Stimulated activated CD8-positive, alpha-beta memory T cell treated with anti-CD3 and anti-CD28 coated beads, Interleukin-15, amount 100 ng/mL, for 4 hours (primary cell): Measurements from ENCODE around the gene GLYATL2.

Experiments used
- DNase-seq, 2 donors: peaks; one replicate each; pipeline ENCODE4 v3.0.0-alpha.2; 2020; ENCODE audit warnings: low read depth in 2 of 2

The GLYATL2 gene, protein sequence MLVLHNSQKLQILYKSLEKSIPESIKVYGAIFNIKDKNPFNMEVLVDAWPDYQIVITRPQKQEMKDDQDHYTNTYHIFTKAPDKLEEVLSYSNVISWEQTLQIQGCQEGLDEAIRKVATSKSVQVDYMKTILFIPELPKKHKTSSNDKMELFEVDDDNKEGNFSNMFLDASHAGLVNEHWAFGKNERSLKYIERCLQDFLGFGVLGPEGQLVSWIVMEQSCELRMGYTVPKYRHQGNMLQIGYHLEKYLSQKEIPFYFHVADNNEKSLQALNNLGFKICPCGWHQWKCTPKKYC

DNA sequence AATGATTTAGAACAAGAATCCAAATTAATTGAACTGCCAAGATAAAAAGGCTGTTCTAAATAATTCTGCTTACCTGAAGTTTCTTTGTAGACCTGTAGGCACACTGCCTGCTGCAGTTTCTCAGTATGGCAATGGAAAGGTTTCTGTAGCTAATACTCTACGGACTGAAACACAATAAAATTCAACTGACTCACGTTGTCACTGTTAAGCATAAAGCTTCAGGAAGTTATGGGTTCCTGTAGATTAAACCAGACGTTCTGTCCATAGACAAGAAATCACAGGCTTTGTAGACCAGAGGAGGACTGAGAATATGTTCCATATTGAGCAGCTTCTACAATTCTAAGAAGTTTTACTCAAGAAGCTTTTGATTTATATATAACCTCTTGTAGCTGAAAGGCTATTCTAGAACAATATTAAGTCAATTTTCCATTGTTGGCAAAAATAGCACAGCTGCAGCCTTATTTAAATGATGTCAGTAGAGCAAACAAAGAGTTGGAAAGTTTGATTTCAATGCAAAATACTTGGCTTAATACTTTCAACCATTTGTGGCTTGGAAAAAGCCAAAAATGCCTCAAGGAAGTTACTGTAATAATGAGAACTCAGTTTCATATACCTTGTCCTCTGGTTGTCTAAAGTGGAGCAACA is at the start of gene GLYATL2:
Gene GLYATL2 (minus strand): TSS at position 344 of the 645 bp plus-strand sequence. CDS start 5,092 bp downstream, outside the sequence.
- no peak for DNase-seq

DNA sequence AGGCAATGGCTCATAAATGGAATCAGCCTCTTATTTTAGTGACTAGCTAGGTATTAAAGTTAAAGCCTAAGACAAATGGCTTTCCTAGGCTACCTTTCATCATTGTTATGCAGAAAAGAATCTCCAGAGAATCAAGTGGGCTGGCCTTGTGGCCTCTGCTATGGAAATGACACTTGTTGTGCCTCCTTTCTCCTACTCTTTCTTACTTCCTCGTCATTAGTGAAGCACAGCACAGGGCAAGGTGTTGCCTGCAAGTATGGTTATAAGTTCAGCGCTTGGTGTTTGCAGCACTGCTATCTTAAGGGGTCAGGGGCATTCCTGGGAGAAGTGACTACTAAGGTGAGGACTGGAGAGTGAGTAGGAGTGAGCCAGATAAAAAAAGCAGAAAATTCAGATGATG is 49.4 kb upstream of the GLYATL2 start:
- DNase-seq = no peak

DNA sequence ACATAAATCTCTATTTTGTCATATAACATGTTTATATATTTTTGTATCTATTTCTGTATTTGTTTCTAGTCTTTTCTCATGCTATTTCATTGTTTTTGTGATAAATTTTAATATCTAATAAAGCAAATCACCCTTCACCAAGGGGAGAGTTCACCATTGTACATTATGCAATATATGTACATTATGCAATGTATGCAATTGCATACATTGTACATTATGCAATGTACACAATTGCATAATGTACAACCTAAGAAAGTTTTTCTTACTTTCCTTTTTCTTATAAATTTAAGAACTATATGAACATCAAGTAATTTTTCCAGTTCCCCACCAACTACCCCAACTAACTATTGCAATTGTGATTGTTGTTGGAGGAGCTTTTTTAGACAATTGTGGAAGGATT is 44.1 kb upstream of the GLYATL2 start:
- no peak for DNase-seq

DNA sequence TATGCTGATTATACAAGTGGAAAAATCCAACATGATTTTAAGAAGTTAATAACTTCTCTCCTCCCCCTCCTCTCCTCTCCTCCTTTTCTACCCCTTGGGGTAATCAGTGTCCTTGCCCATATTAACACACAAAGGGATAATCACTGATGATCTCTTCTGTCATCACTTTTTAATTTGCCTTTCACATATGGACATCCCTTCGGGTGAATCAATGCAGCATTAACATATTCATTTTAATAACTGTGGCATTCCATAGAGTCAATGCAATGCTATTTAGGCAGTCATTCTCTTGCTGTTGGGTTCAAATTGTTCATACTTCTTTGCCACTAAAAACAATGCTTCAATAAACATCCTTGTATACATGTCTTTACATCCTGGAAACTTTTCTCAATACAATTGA is 42.9 kb upstream of the GLYATL2 start:
- DNase-seq = no peak

DNA sequence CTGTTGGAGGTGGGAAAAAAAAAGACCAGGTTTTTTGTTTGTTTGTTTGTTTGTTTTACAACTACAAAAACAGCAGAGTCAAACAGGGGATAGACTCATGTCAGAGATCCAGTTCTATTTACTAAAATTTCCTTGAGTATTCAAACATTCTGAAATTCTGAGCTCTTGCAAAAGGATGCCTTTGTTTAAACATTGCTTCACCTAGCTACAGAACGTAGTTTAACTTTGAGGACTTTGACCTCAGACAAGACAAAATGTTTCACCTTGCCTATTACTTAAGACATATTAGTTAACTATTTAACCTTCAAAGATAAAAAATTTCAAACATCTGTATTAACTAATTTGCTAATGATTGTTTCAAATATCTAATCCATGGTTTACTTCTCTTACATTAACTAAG is 36.1 kb upstream of the GLYATL2 start:
- DNase-seq = no peak

DNA sequence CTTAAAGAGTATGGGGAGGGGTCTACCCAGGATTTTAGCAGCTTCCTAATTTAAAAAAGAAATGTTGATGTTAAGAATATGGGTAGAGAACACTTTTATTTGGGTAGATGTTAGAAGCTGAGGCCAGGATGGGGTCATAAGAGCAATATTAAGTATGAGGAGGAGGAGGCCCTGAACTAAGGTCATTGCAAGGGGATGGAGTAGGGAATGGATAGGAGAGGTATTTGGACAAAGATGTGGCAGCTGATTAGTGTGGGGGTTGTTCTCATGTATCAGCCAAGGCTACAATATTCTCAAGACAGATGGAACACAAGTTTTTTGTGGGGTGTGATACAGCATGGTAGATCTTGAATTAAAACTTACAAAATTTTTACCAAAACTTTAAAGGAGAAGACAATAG is 35.7 kb upstream of the GLYATL2 start:
- DNase-seq = no peak

DNA sequence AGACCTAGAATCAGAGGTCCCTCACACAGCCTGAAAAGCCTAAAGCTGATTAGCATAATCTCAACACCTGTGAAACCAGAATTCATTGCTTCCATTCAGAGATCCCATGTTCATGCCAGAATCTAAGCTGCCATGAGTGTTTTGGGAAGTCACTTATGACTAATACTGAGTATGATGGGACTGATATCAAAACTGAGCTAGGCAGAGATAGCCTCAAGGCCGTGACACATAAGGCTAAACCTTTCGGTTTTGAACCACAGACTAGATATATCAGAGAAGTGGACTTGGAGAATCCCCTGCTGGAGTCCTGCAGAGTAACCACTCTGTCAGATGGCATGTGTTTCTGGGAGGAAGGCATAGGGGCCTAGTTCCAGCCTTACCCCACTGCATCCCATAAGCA is 23.1 kb upstream of the GLYATL2 start:
- no peak for DNase-seq

DNA sequence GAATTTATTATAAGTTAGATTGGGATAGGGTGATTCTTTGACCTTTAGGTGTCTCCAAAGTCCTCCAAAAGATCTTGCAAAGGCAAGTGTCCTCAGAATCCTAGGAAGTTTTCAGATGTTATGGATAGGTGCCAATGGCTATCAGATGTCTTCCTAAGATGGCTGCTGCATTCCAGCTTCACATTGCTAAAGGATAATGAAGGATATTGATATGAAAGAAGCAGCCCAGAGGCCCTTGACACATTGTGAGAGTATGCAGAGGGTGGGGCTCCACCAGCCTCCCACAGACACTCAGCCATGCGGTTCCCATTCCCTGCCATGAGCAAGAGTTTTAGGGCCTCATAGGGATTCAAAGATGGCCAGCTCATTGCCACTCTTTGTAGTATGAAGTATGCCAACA is 22.3 kb upstream of the GLYATL2 start:
- DNase-seq = no peak

DNA sequence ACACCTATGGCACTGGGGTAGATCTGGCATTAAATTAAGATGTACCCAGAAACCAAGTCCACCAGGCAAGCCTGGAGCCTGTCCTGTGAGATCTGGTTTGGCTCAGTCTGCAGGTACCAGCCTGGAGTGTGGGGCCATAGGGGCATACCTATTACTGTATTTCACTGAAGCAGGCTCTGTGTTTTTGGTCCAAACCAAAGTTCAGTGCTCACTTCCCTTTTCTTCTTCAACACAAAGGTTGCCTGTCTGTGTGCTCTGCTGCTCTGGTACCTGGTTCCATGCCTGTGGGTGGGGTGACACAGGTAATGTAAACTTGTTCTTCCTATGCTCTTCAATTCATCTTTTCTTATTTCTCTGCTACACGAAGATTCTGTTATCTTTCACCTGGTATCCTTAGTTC is 19.8 kb upstream of the GLYATL2 start:
- DNase-seq = no peak

DNA sequence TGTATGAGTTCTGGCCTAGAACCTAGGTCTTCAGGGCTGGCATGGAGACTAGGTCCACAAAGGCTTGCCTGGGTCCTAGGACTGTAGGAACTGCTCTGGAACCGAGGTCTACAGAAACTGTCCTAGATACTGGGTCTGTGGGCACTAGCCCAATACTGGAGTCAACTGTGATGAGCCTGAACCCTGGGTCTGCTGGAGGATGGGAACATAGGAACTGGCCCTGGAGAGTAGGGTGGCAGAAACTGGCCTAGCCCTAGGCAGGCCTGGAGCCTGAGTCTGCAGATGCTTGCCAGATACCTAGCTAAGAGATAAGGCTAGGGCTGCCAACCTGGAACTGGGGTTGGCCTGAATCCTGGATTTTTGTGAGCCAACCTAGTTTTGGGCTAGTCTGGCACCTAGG is 19.2 kb upstream of the GLYATL2 start:
- no peak for DNase-seq

DNA sequence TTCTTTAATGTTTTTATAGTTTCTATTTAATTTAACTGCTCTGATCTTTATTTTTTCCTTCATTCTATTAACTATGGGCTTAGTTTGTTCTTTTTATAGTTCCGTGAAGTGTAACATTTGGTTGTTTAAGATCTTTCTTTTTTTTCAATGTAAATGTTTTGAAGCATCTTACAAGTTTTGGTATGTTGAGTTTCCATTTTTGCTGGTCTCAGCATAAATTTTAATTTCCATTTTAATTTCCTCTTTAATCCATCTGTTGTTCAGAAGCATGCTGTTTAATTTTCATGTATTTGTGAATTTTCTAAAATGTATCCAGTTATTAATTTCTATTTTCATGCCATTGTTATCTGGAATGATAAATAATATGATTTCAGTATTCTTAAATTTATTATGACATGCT is 17.0 kb upstream of the GLYATL2 start:
- DNase-seq = no peak

DNA sequence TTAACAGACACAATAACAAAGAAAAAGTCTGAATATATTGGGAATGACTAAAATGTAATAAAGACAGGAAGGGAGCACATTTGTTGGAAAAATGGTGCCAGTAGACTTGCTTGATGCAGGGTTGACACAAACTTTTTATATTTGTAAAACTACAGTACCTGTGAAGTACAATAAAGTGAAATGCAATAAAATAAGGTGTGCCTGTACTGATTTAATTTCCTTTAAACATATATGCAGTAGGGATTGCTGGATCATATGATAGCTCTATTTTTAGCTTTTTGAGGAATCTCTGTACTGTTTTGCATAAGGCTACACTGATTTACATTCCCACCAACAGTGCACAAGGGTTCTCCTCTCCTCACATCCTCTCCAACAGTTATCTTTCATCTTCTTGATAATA is 12.3 kb upstream of the GLYATL2 start:
- no peak for DNase-seq

DNA sequence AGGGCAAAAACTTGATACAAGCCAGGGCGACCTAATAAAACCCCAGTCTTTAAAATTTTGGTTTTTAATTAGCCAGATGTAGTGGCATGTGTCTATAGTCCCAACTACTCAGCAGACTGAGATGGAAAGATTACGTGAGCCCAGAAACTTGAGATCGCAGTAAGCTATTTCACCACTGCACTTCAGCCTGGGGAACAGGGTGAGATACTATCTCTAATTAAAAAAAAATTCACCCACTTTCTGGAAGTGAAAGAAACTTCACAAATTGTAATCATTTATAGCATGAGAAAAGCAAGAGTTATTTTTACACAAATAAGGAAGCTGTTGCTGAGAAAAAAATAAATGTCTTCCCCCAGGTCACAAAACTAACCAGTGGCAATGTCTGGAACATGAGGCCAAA is 882 bp upstream of the GLYATL2 start:
- no peak for DNase-seq

DNA sequence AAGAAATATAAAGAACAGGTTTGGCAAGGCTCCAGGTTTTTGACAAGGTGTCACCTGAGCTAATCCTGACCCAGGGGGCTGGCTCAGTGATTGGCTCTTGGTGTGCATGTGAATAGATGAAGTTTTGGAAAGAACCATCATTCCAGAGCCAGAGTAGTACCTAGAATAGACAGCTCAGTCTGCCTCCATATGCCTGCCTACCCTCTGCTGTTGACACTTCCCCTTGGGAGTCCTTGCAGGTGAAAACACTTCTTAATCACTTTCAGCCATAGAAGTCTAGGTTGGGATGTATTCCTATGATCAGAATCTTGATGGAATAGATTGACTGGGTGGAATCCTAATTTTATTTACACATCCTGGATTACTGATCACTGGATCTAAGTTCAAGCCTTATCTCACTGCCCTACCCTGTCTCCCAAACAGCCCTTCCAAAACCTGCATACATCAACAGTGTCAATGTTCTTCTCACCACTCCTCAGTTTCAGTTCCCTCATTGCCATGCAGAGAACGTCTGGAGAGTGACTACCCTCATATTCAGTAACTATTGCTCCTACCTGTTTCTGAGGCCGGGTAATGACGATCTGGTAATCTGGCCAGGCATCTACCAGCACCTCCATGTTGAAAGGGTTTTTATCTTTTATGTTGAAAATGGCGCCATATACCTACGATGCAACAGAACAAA is 6.7 kb downstream of the GLYATL2 start:
- no peak for DNase-seq

DNA sequence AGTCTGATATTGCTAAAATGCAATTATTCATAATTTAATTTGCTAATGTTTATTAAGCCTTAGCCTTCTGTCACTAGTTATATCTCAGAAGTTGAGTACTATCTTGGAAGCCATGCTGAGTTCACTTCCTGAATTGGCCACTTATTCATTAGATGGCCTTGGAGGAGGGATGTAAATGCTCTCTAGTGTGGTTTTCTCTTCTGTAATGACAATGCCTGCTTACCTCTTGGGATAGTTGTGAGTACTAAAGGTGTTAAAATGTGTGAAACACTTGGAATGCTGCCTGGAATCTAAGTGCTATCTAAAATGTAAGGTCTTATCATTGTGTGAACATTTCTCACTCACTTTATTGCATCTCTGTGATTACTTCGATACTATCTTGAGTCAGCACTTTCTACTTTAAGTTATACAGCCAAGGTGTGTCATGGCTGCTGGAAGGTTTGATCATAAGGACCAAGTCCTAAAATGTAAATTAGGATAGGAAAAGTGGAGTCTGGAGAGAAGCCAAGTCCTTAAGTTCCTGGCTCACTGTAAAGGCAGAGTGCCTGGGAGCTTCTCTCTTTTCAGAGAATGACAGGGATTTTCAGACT is 12.4 kb downstream of the GLYATL2 start:
- no peak for DNase-seq

DNA sequence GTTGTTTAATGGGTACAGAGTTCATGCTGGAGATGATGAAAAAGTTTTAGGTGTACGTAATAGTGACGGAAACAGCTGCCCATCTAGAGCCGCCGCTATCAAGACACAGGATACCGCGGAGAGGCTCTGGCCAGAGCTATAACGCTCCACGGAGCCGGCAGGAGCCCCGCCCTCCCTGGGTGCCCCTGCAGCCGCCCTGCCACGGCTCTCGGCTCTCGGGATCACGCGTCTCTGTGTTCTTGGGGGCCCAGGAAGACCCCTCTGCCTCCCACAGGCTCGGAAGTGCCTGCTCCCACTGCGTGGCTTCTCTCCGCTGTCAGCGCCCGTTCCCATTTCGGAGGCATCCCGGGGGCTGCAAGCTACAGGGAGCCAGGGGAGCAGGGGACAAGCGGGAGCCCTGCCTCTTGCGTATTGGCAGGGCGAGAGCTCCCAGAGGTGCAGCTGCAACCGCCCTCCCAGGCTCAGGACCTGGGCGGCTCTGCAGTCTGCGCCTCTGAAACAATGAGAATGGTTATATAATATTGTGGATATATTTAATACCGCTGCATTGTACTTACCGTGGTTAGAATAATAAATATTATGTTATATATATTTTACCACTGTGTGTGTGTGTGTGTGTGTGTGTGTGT is 13.7 kb downstream of the GLYATL2 start:
- DNase-seq = no peak

DNA sequence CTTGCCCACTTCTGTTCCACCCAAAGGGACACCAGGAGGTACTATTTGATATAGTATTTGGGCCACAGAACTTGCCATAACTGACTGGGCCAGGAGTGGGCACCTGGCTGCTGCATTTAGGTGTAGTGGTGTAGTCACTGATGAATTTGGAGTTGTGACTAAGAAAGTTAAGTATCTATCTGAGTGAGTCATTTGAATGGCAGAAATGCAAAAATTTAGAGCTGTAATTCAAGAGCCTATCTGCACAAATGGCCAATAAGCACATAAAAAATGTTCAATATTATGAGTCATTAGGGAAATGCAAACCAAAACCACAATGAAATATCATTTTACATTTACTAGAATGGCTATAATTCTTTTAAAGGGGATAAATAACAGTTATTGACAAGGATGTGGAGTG is 14.7 kb downstream of the GLYATL2 start:
- DNase-seq = no peak

DNA sequence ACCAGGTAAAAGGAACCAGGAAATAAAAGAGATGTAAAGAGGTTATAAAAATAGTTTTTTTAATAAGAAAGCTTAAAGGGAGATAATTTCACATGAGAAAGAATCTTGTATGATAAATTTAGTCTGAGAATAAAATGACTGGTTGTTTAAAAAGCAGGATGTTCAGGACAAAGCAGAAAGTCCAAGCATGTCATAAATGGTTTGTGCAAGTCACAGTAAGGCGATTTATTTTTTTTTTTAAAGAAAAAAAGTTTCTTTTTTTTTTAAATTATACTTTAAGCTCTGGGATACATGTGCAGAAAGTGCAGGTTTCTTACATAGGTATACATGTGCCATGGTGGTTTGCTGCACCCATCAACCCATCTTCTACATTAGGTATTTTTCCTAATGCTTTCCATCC is 30.8 kb downstream of the GLYATL2 start:
- no peak for DNase-seq

DNA sequence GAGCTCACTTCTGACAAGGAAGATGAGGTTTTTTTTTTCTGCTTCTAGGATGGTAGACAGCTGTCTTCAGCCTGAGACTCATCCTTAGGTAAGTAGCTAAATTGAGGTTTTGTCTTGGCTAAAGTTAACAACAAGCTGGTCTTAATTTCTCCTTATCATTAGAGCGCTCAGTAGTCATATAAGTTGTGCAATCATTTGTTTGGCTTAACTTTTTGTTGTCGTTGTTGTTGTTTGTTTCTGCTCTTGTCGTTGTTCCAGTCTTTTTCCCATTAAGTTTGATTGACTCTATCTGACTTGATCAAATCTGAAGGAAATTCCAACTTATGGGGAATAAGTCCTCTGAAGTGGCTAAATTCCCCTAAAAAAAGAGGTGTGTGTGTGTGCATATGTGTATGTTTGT is 33.0 kb downstream of the GLYATL2 start:
- DNase-seq = no peak

DNA sequence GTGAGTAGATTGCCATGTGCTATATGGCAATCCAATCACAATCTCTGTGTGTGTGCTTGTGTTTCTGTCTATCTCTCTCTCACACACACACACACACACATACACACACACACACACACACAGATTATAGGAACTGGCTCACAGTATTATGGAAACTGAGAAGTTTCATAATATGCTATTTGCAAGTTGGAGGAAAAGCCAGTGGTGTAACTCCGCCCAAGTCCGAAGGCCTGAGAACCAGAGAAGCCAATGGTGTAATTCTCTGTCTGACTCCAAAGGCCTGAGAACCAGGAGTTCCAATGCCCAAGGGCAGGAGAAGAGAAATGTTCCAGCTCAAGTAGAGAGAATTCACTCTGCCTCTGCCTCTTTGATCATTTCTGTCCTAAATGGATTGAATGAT is 37.2 kb downstream of the GLYATL2 start:
- no peak for DNase-seq

DNA sequence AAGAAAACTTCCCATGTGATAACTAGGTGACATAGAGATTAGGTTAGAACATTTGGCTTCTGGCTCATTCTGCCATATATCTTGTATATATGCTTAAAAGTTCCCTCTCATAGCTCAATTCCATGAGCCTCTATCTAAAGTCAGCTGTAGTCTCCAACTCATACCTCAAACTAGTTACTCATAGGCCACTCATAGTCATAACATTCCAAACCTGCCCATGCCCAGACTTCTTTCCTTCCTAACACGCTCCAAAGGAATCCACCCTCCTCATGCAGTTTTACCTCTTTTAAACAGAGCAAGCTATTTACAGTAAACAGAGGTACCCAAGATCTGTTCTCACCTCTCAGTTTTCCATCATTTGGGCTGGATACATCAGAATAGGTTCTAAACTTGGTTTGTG is 39.4 kb downstream of the GLYATL2 start:
- no peak for DNase-seq

DNA sequence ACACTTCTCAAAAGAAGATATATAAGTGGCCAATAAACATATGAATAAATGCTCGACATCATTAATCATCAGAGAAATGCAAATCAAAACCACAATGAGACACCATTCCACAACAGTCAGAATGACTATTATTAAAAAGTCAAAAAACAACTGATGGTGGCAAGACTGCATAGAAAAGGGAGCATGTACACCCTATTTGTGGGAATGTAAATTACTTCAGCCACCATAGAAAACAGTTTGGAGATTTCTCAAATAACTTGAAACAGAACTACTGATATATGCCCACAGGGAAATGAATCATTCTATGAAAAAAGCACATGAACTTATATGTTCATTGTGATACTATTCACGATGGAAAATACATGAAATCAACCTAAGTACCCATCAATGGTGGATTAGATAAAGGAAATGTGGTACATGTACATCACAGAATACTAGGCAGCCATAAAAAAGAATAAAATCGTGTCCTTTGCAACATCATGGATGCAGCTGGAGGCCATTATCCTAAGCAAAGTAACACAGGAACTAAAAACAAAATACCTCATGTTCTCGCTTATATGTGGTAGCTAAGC is 42.4 kb downstream of the GLYATL2 start:
- no peak for DNase-seq
